ENCODE measurements around the gene ADGRL3. TPM values are rescaled to one million over a fixed set of nuclear protein-coding genes. Genes with fewer than 3 reads are reported as not detected.

The ADGRL3 gene
- total RNA-seq, 2 experiments from 2014 or later, result not detected

GRCh38 chr4:61532336-61533000, 332.3 kb downstream of the ADGRL3 start:
- H3K27ac ChIP-seq (ENCODE audit: low read depth, low read length, poor library complexity, severe bottlenecking), result no peak overlapping the region
- TF ChIP-seq EZH2phosphoT487 (IDR thresholded peaks at IDR 0.05; ENCODE audit: borderline replicate concordance, low read depth, low read length), result no peak
- no peak for TF ChIP-seq CTCF (conservative IDR thresholded peaks at IDR 0.05; ENCODE audit: low read length)
- H2AFZ ChIP-seq (ENCODE audit: low read length), result no peak overlapping the region
- intact Hi-C loops (cut with micrococcal nuclease; ENCODE audit: unreplicated experiment), result no loop called here
- CTCF ChIA-PET (ENCODE audit: unreplicated experiment), result interaction anchor here (0.6 kb wide), 1 partner anchor 300 kb away, joined by 3 read pairs; no protein-coding TSS in a partner anchor
- POLR2A ChIA-PET, result no interaction called here
- no peaks in the 10 kb centered on the region for H3K4me1 ChIP-seq (ENCODE audit: insufficient read depth, low read length, poor library complexity, severe bottlenecking)
- no peaks in the 10 kb centered on the region for H3K9me3 ChIP-seq (ENCODE audit: low read length)
- H4K20me1 ChIP-seq (ENCODE audit: insufficient read depth, low read length), result no peaks in the 10 kb centered on the region
- no peaks in the 10 kb centered on the region for H3K79me2 ChIP-seq (ENCODE audit: insufficient read depth, low read depth, low read length)
- H3K4me3 ChIP-seq (ENCODE audit: low read depth, low read length, poor library complexity, severe bottlenecking), result no peak overlapping the region
- DNase-seq (ENCODE audit: low spot score), result no peak
- no peak overlapping the region for H3K4me2 ChIP-seq (ENCODE audit: low read length)
- H3K9me2 ChIP-seq (ENCODE audit: insufficient read depth, low read length), result no peaks in the 10 kb centered on the region
- no peaks in the 10 kb centered on the region for H3K36me3 ChIP-seq (ENCODE audit: insufficient read depth, low read length)
- BruUV-seq (replicated peaks), result no TSS peak

- CTCF ChIA-PET (ENCODE audit: unreplicated experiment), result no interaction called here
- no peaks in the 10 kb centered on the region for H4K20me1 ChIP-seq (ENCODE audit: insufficient read depth, low read length)
- no peaks in the 10 kb centered on the region for H3K9me3 ChIP-seq (ENCODE audit: low read length)
- TF ChIP-seq EZH2phosphoT487 (IDR thresholded peaks at IDR 0.05; ENCODE audit: borderline replicate concordance, low read depth, low read length), result no peak
- TF ChIP-seq CTCF (conservative IDR thresholded peaks at IDR 0.05; ENCODE audit: low read length), result no peak
- no peaks in the 10 kb centered on the region for H3K4me1 ChIP-seq (ENCODE audit: insufficient read depth, low read length, poor library complexity, severe bottlenecking)
- H3K9me2 ChIP-seq (ENCODE audit: insufficient read depth, low read length), result no peaks in the 10 kb centered on the region
- intact Hi-C loops (cut with micrococcal nuclease; ENCODE audit: unreplicated experiment), result no loop called here
- DNase-seq (ENCODE audit: low spot score), result no peak
- POLR2A ChIA-PET, result interaction anchor here (0.9 kb wide), 1 partner anchor 46 kb away, joined by 3 read pairs; no protein-coding TSS in a partner anchor
- H3K27ac ChIP-seq (ENCODE audit: low read depth, low read length, poor library complexity, severe bottlenecking), result no peak overlapping the region
- no peak overlapping the region for H2AFZ ChIP-seq (ENCODE audit: low read length)
- H3K36me3 ChIP-seq (ENCODE audit: insufficient read depth, low read length), result no peaks in the 10 kb centered on the region
- no peak overlapping the region for H3K4me2 ChIP-seq (ENCODE audit: low read length)
- no TSS peak for BruUV-seq (replicated peaks)
- H3K79me2 ChIP-seq (ENCODE audit: insufficient read depth, low read depth, low read length), result no peaks in the 10 kb centered on the region
- H3K4me3 ChIP-seq (ENCODE audit: low read depth, low read length, poor library complexity, severe bottlenecking), result no peak overlapping the region
Measured at GRCh38 chr4:61533140-61533539, 333.0 kb downstream of the ADGRL3 start.

GRCh38 chr4:61540944-61541343, 340.8 kb downstream of the ADGRL3 start:
- intact Hi-C loops (cut with micrococcal nuclease; ENCODE audit: unreplicated experiment), result no loop called here
- no peak overlapping the region for H3K27ac ChIP-seq (ENCODE audit: low read depth, low read length, poor library complexity, severe bottlenecking)
- BruUV-seq (replicated peaks), result no TSS peak
- no peaks in the 10 kb centered on the region for H3K9me3 ChIP-seq (ENCODE audit: low read length)
- ChIA-PET CTCF (ENCODE audit: unreplicated experiment) (no interaction called here), POLR2A (interaction anchor here (0.5 to 0.6 kb wide), 3 partner anchors 118 to 834 kb away, joined by 3 to 9 read pairs (median 3); no protein-coding TSS in a partner anchor)
- no peak for DNase-seq (ENCODE audit: low spot score)
- H4K20me1 ChIP-seq (ENCODE audit: insufficient read depth, low read length), result no peaks in the 10 kb centered on the region
- no peak overlapping the region for H3K4me3 ChIP-seq (ENCODE audit: low read depth, low read length, poor library complexity, severe bottlenecking)
- no peaks in the 10 kb centered on the region for H3K36me3 ChIP-seq (ENCODE audit: insufficient read depth, low read length)
- no peaks in the 10 kb centered on the region for H3K79me2 ChIP-seq (ENCODE audit: insufficient read depth, low read depth, low read length)
- no peak overlapping the region for H3K4me2 ChIP-seq (ENCODE audit: low read length)
- no peak overlapping the region for H2AFZ ChIP-seq (ENCODE audit: low read length)
- TF ChIP-seq EZH2phosphoT487 (IDR thresholded peaks at IDR 0.05; ENCODE audit: borderline replicate concordance, low read depth, low read length) (no peak), CTCF (conservative IDR thresholded peaks at IDR 0.05; ENCODE audit: low read length) (no peak)
- H3K4me1 ChIP-seq (ENCODE audit: insufficient read depth, low read length, poor library complexity, severe bottlenecking), result no peaks in the 10 kb centered on the region
- H3K9me2 ChIP-seq (ENCODE audit: insufficient read depth, low read length), result no peaks in the 10 kb centered on the region

Measured in OCI-LY7 (cell line).